ENCODE data around the gene FAM13A. TPM values are rescaled to one million over a fixed set of nuclear protein-coding genes. Genes with fewer than 3 reads are reported as not detected.

Gene FAM13A
- total and polyA plus RNA-seq, 9 of the 15 experiments (the other 6 are each of a cell fraction or from before 2014, with no cell fraction given), result 11.3 to 23.3 (median 14.7) TPM

GRCh38 chr4:88937081-88937480 lies 119.9 kb downstream of the FAM13A start:
- Histone ChIP-seq H3K27ac (ENCODE audit: extremely low read depth, low read depth, low read length) (no peak overlapping the region), H3K4me3 (no peak overlapping the region), H3K9me3 (replicated peaks; ENCODE audit: control insufficient read depth, insufficient read depth, low read depth, low read length) (no peaks in the 10 kb centered on the region), H3K9ac (ENCODE audit: insufficient read depth in 1 of 2, low read depth in 2 of 2, low read length in 2 of 2) (no peak overlapping the region), H3K27me3 (ENCODE audit: control insufficient read depth in 2 of 2, insufficient read depth in 2 of 2, low read length in 2 of 2) (no peaks in the 10 kb centered on the region), H3K36me3 (ENCODE audit: control insufficient read depth, insufficient read depth, low read length) (peaks cover 5% of the 10 kb centered on the region; the same call in 2 of the 3 replicates), H3K4me2 (ENCODE audit: insufficient read depth, low read length) (no peak overlapping the region), H2AFZ (ENCODE audit: low read depth, low read length) (no peak overlapping the region), H3K79me2 (ENCODE audit: control insufficient read depth, insufficient read depth, low read length) (no peaks in the 10 kb centered on the region), H3K9me1 (ENCODE audit: control insufficient read depth, insufficient read depth, low read length) (no peaks in the 10 kb centered on the region), H4K20me1 (replicated peaks; ENCODE audit: control insufficient read depth, insufficient read depth, low read length) (0 out of 2 replicates have a peak, but pooled peaks cover 2% of the 10 kb centered on the region), H3K4me1 (replicated peaks in 1 of 2; ENCODE audit: control insufficient read depth in 2 of 2, insufficient read depth in 2 of 2, low read length in 2 of 2) (no peaks in the 10 kb centered on the region)
- no peak for ATAC-seq
- ChIA-PET POLR2A (no interaction called here), CTCF (ENCODE audit: low intra/inter-chr PET ratio) (no interaction called here)
- WGBS (ENCODE audit: insufficient coverage, low coverage, missing lambda C conversion rate), result 46% methylated on average over 2 of the region's 2 CpGs
- in situ Hi-C loops (cut with MboI) (no loop called here), intact Hi-C loops (cut with micrococcal nuclease) (no loop called here)
- FAIRE-seq, result no peak
- no TSS peak for BruUV-seq (replicated peaks)
- no peak for DNase-seq (ENCODE audit: extremely low read depth in 1 of 4, low spot score in 3 of 4)
- TF ChIP-seq, protein P1, sequence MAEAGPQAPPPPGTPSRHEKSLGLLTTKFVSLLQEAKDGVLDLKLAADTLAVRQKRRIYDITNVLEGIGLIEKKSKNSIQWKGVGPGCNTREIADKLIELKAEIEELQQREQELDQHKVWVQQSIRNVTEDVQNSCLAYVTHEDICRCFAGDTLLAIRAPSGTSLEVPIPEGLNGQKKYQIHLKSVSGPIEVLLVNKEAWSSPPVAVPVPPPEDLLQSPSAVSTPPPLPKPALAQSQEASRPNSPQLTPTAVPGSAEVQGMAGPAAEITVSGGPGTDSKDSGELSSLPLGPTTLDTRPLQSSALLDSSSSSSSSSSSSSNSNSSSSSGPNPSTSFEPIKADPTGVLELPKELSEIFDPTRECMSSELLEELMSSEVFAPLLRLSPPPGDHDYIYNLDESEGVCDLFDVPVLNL (CRISPR knock-in tag; IDR thresholded peaks at IDR 0.05; ENCODE audit: low read depth), result no peak
- TF ChIP-seq BCL6 (CRISPR knock-in tag; IDR thresholded peaks at IDR 0.05) (no peak), ZNF766 (CRISPR knock-in tag; conservative IDR thresholded peaks at IDR 0.05) (peak; percentile 97), NFE2 (IDR thresholded peaks at IDR 0.05; ENCODE audit: low read depth) (0 out of 2 replicates have a peak, but pooled peaks have one; percentile 20), ZNF79 (CRISPR knock-in tag; IDR thresholded peaks at IDR 0.05; ENCODE audit: low read depth) (no peak), XRCC4 (IDR thresholded peaks at IDR 0.05; ENCODE audit: extremely low read depth, insufficient read depth, insufficient read length) (no peak), CBX8 (IDR thresholded peaks at IDR 0.05; ENCODE audit: borderline replicate concordance, extremely low read depth, low read depth, low read length, poor library complexity, severe bottlenecking) (no peak), STAT5A (IDR thresholded peaks at IDR 0.05; ENCODE audit: borderline replicate concordance, low read length) (no peak), HMGN3 (IDR thresholded peaks at IDR 0.05; ENCODE audit: borderline replicate concordance, extremely low read depth, insufficient read length, low read depth, low read length) (no peak), CTBP1 (IDR thresholded peaks at IDR 0.05; ENCODE audit: borderline replicate concordance) (0 out of 2 replicates have a peak, but pooled peaks have one; percentile 12), FOSL1 (tag; conservative IDR thresholded peaks at IDR 0.05) (peak; percentile 48), ADNP (tag; IDR thresholded peaks at IDR 0.05) (no peak), PURB (CRISPR knock-in tag; IDR thresholded peaks at IDR 0.05; ENCODE audit: low read depth) (no peak), RBFOX2 (IDR thresholded peaks at IDR 0.05; ENCODE audit: low read depth, low read length) (no peak)
- TF ChIP-seq, protein P2, sequence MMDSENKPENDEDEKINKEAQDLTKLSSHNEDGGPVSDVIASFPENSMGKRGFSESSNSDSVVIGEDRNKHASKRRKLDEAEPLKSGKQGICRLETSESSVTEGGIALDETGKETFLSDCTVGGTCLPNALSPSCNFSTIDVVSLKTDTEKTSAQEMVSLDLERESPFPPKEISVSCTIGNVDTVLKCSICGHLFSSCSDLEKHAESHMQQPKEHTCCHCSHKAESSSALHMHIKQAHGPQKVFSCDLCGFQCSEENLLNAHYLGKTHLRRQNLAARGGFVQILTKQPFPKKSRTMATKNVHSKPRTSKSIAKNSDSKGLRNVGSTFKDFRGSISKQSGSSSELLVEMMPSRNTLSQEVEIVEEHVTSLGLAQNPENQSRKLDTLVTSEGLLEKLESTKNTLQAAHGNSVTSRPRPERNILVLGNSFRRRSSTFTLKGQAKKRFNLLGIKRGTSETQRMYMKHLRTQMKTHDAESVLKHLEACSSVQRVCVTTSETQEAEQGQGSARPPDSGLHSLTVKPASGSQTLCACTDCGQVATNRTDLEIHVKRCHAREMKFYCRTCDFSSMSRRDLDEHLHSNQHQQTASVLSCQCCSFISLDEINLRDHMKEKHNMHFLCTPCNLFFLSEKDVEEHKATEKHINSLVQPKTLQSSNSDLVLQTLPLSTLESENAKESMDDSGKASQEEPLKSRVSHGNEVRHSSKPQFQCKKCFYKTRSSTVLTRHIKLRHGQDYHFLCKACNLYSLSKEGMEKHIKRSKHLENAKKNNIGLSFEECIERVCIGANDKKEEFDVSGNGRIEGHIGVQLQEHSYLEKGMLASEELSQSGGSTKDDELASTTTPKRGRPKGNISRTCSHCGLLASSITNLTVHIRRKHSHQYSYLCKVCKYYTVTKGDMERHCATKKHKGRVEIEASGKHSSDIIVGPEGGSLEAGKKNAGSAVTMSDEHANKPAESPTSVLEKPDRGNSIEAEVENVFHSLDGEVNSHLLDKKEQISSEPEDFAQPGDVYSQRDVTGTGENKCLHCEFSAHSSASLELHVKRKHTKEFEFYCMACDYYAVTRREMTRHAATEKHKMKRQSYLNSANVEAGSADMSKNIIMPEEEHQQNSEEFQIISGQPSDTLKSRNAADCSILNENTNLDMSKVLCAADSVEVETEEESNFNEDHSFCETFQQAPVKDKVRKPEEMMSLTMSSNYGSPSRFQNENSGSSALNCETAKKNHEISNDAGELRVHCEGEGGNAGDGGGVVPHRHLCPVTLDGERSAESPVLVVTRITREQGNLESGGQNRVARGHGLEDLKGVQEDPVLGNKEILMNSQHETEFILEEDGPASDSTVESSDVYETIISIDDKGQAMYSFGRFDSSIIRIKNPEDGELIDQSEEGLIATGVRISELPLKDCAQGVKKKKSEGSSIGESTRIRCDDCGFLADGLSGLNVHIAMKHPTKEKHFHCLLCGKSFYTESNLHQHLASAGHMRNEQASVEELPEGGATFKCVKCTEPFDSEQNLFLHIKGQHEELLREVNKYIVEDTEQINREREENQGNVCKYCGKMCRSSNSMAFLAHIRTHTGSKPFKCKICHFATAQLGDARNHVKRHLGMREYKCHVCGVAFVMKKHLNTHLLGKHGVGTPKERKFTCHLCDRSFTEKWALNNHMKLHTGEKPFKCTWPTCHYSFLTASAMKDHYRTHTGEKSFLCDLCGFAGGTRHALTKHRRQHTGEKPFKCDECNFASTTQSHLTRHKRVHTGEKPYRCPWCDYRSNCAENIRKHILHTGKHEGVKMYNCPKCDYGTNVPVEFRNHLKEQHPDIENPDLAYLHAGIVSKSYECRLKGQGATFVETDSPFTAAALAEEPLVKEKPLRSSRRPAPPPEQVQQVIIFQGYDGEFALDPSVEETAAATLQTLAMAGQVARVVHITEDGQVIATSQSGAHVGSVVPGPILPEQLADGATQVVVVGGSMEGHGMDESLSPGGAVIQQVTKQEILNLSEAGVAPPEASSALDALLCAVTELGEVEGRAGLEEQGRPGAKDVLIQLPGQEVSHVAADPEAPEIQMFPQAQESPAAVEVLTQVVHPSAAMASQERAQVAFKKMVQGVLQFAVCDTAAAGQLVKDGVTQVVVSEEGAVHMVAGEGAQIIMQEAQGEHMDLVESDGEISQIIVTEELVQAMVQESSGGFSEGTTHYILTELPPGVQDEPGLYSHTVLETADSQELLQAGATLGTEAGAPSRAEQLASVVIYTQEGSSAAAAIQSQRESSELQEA (IDR thresholded peaks at IDR 0.05; ENCODE audit: low read depth), result no peak

Data from K562 (cell line).